Astrocyte of the spinal cord (primary cell): ENCODE data around the gene PRDM12.

Experiments used
- DNase-seq: peaks from one replicate; pipeline ENCODE4 v3.0.0; 2011; ENCODE audit warnings: low read depth, low spot score
- H3K4me3 ChIP-seq: 2 replicates; pipeline ENCODE4 v1.5.1; 2011; ENCODE audit warnings: low read depth, mild to moderate bottlenecking, low read length, moderate library complexity
- in situ Hi-C: cut with HindIII; loops from 2 replicates; pipeline ENCODE4 v1.10.0; 2017; ENCODE audit warnings: low sequenced_read_pairs
- TF ChIP-seq, protein P1 (sequence below): IDR thresholded peaks from 2 replicates; pipeline ENCODE4 v1.5.1; 2012; ENCODE audit warnings: low read depth, mild to moderate bottlenecking, low read length, inconsistent platforms

PRDM12 gene

DNA sequence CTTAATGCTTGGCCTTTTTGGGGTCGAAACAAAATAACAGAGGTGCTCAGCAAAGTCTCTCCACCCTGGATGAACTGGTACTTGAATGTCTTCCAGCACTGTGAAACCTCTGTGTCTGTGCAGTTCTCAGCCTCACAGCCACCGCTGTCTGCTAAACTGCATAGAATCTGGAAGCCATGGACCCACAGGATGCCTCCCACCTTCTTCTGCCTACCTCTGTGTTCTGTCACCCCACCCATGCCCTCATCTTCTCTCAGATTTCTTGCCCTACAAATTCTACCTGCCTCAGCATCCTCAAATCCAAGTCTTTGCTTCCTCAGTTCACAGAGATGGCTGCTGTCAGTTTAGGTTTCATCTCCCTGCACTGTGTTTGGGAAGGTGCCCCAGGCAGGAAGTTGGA is 64.8 kb downstream of the PRDM12 start:
- in situ Hi-C loops = no loop called here
- DNase-seq = no peak
- H3K4me3 ChIP-seq = no peak overlapping the region
- TF ChIP-seq, protein P1, sequence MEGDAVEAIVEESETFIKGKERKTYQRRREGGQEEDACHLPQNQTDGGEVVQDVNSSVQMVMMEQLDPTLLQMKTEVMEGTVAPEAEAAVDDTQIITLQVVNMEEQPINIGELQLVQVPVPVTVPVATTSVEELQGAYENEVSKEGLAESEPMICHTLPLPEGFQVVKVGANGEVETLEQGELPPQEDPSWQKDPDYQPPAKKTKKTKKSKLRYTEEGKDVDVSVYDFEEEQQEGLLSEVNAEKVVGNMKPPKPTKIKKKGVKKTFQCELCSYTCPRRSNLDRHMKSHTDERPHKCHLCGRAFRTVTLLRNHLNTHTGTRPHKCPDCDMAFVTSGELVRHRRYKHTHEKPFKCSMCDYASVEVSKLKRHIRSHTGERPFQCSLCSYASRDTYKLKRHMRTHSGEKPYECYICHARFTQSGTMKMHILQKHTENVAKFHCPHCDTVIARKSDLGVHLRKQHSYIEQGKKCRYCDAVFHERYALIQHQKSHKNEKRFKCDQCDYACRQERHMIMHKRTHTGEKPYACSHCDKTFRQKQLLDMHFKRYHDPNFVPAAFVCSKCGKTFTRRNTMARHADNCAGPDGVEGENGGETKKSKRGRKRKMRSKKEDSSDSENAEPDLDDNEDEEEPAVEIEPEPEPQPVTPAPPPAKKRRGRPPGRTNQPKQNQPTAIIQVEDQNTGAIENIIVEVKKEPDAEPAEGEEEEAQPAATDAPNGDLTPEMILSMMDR = no peak

DNA sequence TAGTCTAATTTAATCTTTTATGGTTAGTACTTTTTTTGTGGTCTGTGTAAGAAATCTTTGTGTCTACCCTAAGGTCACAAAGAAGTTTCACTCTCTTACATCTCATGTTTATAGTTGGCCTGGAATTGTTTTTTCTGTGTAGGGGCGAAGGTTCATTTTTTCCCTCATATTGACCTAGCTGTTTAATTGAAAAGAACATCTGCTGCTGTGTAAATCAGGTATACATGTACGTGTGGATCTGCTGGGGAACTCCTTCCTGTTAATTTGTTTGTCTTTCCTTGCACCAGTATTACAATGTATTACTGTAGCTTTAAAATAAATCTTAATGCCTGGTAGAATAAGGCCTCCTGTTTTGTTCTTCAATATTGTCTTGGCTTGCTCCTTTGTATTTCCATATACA is 67.0 kb downstream of the PRDM12 start:
- DNase-seq = no peak
- TF ChIP-seq, protein P1 = no peak
- no peak overlapping the region for H3K4me3 ChIP-seq
- in situ Hi-C loops = no loop called here

DNA sequence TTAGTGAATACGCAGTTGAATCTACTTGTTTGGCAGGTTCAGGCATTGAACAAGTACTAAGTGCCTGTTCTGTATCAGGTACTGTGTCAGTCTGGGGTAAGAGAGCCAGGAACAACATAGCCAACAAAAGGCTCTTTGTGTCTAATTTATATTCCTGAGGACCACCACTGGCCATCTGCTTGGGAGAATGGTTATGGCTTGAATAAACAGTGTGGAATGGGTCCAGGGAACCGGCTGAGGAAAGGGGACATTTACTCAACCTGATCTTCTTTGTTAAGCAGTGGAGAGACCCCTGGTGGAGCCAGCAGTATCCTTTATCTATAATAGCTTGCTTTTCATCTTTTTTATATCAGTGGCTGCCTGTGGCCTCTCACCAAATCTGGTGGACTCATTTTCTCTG is 67.7 kb downstream of the PRDM12 start:
- DNase-seq = no peak
- in situ Hi-C loops = no loop called here
- TF ChIP-seq, protein P1 = peak; percentile 25
- no peak overlapping the region for H3K4me3 ChIP-seq
